Measurements from ENCODE around the gene PLA2G2E. TPM values are rescaled to one million over a fixed set of nuclear protein-coding genes. Genes with fewer than 3 reads are reported as not detected.

The PLA2G2E gene
- total RNA-seq: not detected in 2 replicates

GRCh38 chr1:19923137-19923952 lies at the start of gene PLA2G2E:
Gene PLA2G2E (minus strand): TSS chr1:19923617. CDS start chr1:19923559, 58 bp downstream.

GRCh38 chr1:19882111-19883071 lies 41.0 kb downstream of the PLA2G2E start, which contains the start of gene OTUD3:
Gene OTUD3 (plus strand): TSS chr1:19882395. CDS start chr1:19882514, 119 bp downstream.

Other genes with a start within 250 kb of the PLA2G2E start
- 8.6 and 9.5 TPM in 2 replicates for gene TMCO4, start 123.7 kb downstream of the PLA2G2E start, total RNA-seq
- not detected in 2 replicates for gene RNF186, start 108.3 kb downstream of the PLA2G2E start, total RNA-seq
- gene OTUD3, start 41.2 kb downstream of the PLA2G2E start, total RNA-seq: 1.9 and 2.1 TPM in 2 replicates
- not detected in 2 replicates for gene PLA2G2A, start 56.0 kb upstream of the PLA2G2E start, total RNA-seq
- gene PLA2G5, start 146.6 kb upstream of the PLA2G2E start, total RNA-seq: not detected in 2 replicates
- not detected in 2 replicates for gene PLA2G2D, start 195.9 kb upstream of the PLA2G2E start, total RNA-seq
- not detected in 2 replicates for gene PLA2G2F, start 215.7 kb upstream of the PLA2G2E start, total RNA-seq